Effector memory CD4-positive, alpha-beta T cell (primary cell): ENCODE measurements around the gene SLC35F2.

ENCODE experiments used
- DNase-seq, 3 donors: peaks; one replicate each; pipeline ENCODE4 v3.0.0-alpha.2; 2020
- H3K27ac ChIP-seq: 2 replicates; pipeline ENCODE4 v1.7.0; 2013; ENCODE audit warnings: mild to moderate bottlenecking, low read length, moderate library complexity; ENCODE audit not compliant: insufficient read depth, poor library complexity, severe bottlenecking
- H3K27me3 ChIP-seq: replicated peaks from 2 replicates; pipeline ENCODE4 v1.7.0; 2013; ENCODE audit warnings: mild to moderate bottlenecking, low read length; ENCODE audit not compliant: insufficient read depth, control insufficient read depth, poor library complexity, severe bottlenecking
- H3K36me3 ChIP-seq: 2 replicates; pipeline ENCODE4 v1.7.0; 2013; ENCODE audit warnings: mild to moderate bottlenecking, low read length, moderate library complexity; ENCODE audit not compliant: control insufficient read depth, insufficient read depth
- H3K4me1 ChIP-seq: 2 replicates; pipeline ENCODE4 v1.7.0; 2013; ENCODE audit warnings: low read length, mild to moderate bottlenecking; ENCODE audit not compliant: control insufficient read depth, insufficient read depth, poor library complexity, severe bottlenecking
- H3K4me3 ChIP-seq: 2 replicates; pipeline ENCODE4 v1.7.0; 2013; ENCODE audit warnings: low read length, low read depth, mild to moderate bottlenecking; ENCODE audit not compliant: insufficient read depth, poor library complexity, severe bottlenecking
- H3K9me3 ChIP-seq: 2 replicates; pipeline ENCODE4 v1.7.0; 2013; ENCODE audit warnings: mild to moderate bottlenecking, low read length, moderate library complexity; ENCODE audit not compliant: control insufficient read depth

Gene SLC35F2

DNA sequence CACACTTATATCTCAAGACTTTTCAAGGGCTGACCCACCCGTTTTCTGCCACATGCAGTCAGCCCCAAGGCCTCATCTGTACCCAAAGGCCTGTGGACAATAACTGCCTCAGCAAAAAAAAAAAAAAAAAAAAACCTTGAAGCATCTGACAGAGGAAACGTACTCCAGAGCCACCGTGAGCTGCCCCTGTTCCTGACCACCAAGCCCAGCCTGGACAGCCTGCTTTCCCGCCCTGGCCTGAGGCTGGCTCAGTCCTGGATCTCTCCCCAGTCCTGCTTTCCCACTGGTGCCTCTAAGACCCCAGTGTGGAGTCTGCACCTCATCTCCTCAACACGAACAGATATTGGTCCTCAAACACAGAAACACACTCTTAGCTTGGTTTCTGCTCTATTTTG, 66.5 kb downstream of the SLC35F2 start:
- H3K27ac ChIP-seq = no peak overlapping the region
- H3K4me3 ChIP-seq = no peak overlapping the region

GRCh38 chr11:107791343-107792048, 67.1 kb downstream of the SLC35F2 start:
- Histone ChIP-seq H3K4me3 (no peak overlapping the region), H3K4me1 (no peaks in the 10 kb centered on the region), H3K36me3 (no peaks in the 10 kb centered on the region), H3K27me3 (no peaks in the 10 kb centered on the region), H3K9me3 (no peaks in the 10 kb centered on the region), H3K27ac (no peak overlapping the region)
- no peak for DNase-seq

More for the DNA sequence above, 66.5 kb downstream of the SLC35F2 start:
- Histone ChIP-seq H3K4me1 (no peaks in the 10 kb centered on the region), H3K9me3 (no peaks in the 10 kb centered on the region), H3K27me3 (no peaks in the 10 kb centered on the region), H3K36me3 (no peaks in the 10 kb centered on the region)
- no peak for DNase-seq

- no peaks in the 10 kb centered on the region for H3K27me3 ChIP-seq
- no peaks in the 10 kb centered on the region for H3K9me3 ChIP-seq
- no peaks in the 10 kb centered on the region for H3K4me1 ChIP-seq
- H3K36me3 ChIP-seq = no peaks in the 10 kb centered on the region
- H3K4me3 ChIP-seq = no peak overlapping the region
- DNase-seq = no peak
- H3K27ac ChIP-seq = no peak overlapping the region
Observed at GRCh38 chr11:107789767-107790166, 68.8 kb downstream of the SLC35F2 start.

DNA sequence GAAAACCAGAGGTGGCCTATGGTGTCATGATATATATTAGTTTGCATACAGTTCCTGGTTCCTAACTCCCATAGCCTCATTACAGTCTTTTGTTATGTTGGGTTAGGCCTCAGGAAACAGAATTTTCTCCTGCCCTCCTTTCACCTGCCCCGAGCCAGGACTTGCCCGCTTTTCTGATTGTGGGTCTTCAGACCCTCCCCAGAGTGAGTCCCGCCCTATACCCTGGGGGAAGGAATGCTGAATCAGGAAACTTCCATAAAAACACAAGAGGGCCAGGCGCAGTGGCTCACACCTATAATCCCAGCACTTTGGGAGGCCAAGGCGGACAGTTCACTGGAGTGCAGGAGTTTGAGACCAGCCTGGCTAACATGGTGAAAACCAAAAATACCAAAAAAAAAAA, 70.9 kb downstream of the SLC35F2 start:
- DNase-seq = no peak
- Histone ChIP-seq H3K36me3 (no peaks in the 10 kb centered on the region), H3K4me1 (no peaks in the 10 kb centered on the region), H3K27ac (no peak overlapping the region), H3K9me3 (no peaks in the 10 kb centered on the region), H3K4me3 (no peak overlapping the region), H3K27me3 (no peaks in the 10 kb centered on the region)

- no peaks in the 10 kb centered on the region for H3K9me3 ChIP-seq
- no peaks in the 10 kb centered on the region for H3K4me1 ChIP-seq
- H3K4me3 ChIP-seq = no peak overlapping the region
- no peaks in the 10 kb centered on the region for H3K27me3 ChIP-seq
- DNase-seq = no peak
- no peaks in the 10 kb centered on the region for H3K36me3 ChIP-seq
- H3K27ac ChIP-seq = no peak overlapping the region
Observed at GRCh38 chr11:107785401-107785800, 73.2 kb downstream of the SLC35F2 start.

- Histone ChIP-seq H3K9me3 (no peaks in the 10 kb centered on the region), H3K27me3 (no peaks in the 10 kb centered on the region), H3K4me1 (no peaks in the 10 kb centered on the region), H3K27ac (no peak overlapping the region), H3K4me3 (no peak overlapping the region), H3K36me3 (no peaks in the 10 kb centered on the region)
- no peak for DNase-seq
Observed at GRCh38 chr11:107783121-107783520, 75.5 kb downstream of the SLC35F2 start.

DNA sequence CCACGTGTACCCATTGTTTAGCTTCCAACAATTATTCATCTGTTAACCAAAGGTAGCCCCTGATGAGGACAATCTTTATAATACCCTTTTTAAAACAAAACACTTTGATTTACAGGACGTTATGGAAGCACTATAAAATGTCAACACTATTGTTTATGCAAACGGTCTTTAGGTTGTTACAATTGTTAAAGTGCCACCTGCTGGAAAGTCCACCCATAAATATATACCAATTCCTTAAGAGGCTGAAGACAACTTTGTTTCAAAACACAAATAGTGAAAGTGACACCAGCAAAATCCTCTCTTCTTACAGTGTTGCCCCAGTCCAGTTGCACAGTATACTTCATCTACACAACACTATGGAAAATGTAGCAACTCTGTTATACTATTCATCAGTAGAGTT, 77.8 kb downstream of the SLC35F2 start:
- no peak for DNase-seq
- H3K36me3 ChIP-seq = no peaks in the 10 kb centered on the region
- H3K4me3 ChIP-seq = no peak overlapping the region
- H3K9me3 ChIP-seq = no peaks in the 10 kb centered on the region
- H3K4me1 ChIP-seq = no peaks in the 10 kb centered on the region
- H3K27me3 ChIP-seq = no peaks in the 10 kb centered on the region
- H3K27ac ChIP-seq = no peak overlapping the region

DNA sequence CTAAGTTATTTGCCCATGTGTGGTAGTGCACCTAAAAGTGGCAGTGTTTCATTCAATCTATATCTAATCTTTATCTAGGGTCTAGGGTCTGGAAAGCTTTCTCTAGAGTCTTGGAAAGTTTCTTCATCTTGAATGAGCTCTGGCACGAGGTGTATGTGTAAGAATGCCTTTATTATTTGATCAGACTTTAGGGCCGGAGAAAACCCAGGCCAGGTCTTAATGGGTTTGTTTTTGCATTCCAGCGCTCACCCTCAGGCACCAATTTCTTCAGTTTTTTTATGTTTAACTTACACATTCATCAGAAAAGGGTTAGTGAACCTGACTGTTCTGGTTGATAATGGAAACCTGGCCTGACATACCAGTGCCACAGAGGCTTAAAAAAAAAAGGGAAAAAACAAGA, 78.5 kb downstream of the SLC35F2 start:
- Histone ChIP-seq H3K27ac (no peak overlapping the region), H3K4me3 (no peak overlapping the region), H3K9me3 (no peaks in the 10 kb centered on the region), H3K27me3 (no peaks in the 10 kb centered on the region), H3K36me3 (no peaks in the 10 kb centered on the region), H3K4me1 (no peaks in the 10 kb centered on the region)
- DNase-seq = no peak

GRCh38 chr11:107778839-107779517, 79.6 kb downstream of the SLC35F2 start:
- no peaks in the 10 kb centered on the region for H3K27me3 ChIP-seq
- H3K27ac ChIP-seq = no peak overlapping the region
- H3K9me3 ChIP-seq = no peaks in the 10 kb centered on the region
- no peaks in the 10 kb centered on the region for H3K4me1 ChIP-seq
- no peaks in the 10 kb centered on the region for H3K36me3 ChIP-seq
- no peak for DNase-seq
- no peak overlapping the region for H3K4me3 ChIP-seq

DNA sequence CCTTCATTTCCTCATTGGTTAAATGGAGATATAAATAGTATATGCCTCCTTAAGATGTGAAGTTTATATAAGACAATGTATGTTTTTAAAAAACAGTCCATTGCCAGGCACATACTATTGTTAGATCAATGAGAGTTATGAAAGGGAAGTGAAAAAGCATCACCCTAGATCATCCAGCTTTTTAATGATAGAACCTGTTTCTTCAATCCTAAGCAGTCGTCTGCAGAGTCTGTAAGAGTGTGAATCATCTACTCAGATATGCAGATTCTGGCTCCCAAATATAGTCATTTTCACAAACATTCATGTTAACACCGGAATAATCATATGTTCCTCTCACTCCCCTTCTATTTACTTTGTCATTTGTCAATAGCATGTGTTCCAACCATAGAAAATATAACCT, 81.5 kb downstream of the SLC35F2 start:
- Histone ChIP-seq H3K27ac (no peak overlapping the region), H3K4me1 (no peaks in the 10 kb centered on the region)

More for the DNA sequence above, 81.5 kb downstream of the SLC35F2 start:
- Histone ChIP-seq H3K4me3 (no peak overlapping the region), H3K27me3 (no peaks in the 10 kb centered on the region), H3K36me3 (no peaks in the 10 kb centered on the region), H3K9me3 (no peaks in the 10 kb centered on the region)
- no peak for DNase-seq
